GM18909 (cell line): ENCODE measurements around the gene MOGAT1.
"Not testable (repeated sequence)": the region's sequence is repeated elsewhere in the genome, so short reads cannot be mapped to it uniquely, and the experiment has no call there.

ENCODE experiments used
- ATAC-seq: cut with Tn5 transposase; IDR thresholded peaks from one replicate; pipeline ENCODE4 v1.9.1; 2021; ENCODE audit warnings: mild to moderate bottlenecking; ENCODE audit not compliant: unreplicated experiment, poor library complexity

MOGAT1 gene

DNA sequence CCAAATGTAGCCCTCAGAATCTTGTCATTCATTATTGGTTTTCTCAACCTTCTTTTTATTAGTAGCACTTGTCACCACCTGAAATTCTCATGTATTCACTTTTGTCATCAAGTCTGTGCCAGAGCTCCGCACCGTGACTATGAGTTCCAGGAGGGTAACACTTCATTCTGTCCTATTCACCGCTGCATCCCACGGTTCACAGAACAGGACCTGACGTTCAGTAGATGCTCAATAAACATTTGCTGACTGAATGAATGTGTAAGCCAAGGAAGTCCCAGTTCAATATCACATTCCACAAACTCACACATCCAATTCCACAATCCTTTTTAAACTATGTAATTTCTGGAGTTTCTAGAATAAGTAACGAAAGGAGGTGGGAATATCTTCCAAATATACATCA is 65.5 kb downstream of the MOGAT1 start:
- no peak for ATAC-seq

DNA sequence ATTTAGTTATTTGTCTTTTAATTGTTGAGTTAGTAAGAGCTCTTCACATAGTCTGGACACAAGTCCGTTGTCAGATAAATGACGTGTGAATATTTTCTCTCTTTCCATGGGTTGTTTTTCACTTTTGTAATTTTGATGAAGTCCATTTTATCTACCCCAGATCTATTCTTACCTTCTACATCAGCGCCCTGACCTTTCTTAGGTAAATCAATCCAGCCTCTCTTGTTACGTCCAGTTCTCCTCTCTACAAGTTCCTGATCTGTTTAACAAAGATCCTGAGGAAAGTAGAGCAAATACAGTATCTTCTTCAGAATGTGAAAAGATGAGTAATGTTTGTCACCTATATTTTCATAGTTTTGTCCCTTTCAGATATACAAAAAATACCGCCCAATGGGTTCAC is 66.9 kb downstream of the MOGAT1 start:
- ATAC-seq: no peak

DNA sequence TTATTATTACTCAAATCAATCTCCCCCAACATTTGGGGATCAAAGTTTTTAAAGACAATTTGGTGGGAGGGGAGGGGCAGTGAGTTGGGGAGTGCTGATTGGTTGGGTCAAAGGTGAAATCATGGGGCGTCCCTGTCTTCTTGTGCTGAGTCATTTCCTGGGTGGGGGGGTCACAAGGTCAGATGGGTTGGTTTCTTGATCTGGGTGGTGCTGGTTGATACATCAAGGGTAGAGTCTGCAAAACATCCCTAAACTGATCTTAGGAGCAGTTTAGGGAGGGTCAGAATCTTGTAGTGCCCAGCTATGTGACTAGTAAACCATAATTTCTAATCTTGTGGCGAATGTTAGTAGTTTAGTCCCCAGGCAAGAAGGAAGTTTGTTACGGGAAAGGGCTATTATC is 67.4 kb downstream of the MOGAT1 start:
- ATAC-seq: no peak

DNA sequence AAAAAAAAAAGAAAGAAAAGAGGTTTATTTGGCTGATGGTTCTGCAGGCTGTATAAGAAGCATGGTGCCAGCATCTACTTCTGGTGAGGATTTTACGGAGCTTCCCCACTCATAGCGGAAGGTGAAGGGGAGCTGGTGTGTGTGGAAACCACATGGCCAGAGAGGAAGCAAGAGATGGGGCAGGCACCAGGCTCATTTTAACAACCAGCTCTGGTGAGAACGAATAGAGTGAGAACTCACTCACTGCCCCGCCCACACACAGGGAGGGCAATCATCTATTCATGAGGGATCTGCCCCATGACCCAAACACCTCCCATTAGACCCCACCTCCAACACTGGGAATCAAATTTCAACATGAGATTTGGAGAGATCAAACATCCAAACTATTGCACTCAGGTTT is 68.5 kb downstream of the MOGAT1 start:
- ATAC-seq: no peak

DNA sequence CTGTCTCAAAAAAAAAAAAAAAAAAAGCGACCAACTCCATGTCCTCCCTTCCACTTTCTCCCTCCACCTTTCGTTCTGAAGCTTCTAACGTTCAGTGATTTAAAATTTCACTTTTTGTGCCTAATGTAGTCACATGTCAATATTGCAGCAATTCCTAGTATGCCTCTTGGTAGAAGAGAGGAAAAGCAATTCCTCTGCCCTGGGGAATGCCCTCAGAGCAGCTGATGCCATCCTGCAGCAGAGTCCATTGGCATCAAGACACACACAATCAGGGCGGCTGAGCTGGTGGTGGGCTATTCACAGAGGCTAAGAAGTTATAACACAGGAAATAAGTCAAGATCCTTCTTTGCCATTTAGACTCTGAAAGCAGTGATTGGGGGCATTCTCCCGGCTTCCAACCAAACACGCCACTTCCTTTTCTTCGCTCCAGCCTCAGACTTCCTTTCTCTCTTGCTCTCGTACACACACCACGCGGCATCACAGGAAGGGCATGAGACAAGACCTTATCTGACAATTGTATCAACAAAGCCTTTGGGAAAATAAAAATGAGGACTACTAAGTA is 71.9 kb downstream of the MOGAT1 start:
- ATAC-seq: no peak

DNA sequence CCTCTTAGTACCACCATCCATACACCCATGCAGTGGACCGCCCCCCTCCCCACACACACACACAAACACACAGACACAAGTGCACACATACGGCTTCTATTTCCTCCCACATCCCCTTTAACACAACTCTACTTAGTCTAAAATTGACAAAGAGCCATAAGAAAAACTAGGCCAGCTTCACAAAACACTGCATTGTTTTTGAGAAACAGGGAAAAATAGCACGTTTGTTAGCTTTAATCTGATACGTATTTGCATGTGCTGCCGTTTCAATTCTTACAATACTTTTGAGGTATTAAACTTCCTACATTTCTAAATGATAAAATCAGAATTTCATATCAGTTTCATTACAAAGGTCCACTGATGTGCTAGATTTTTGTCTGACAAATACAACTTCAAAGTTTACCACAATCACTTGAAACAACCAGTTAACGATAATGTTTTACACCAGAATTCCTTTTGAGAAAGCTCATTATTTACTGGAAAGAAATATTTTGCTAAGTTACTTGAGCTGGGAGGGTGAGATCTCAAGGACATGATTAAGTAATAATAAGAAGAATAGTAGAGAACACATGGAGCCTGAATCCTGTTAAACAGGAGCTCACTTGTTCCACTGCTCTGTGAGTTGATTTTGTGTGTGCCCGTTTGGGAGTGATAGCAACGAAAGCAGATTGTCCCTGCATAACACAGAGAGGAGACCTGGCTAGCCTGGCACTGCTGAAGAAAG is 74.5 kb downstream of the MOGAT1 start:
- no peak for ATAC-seq

DNA sequence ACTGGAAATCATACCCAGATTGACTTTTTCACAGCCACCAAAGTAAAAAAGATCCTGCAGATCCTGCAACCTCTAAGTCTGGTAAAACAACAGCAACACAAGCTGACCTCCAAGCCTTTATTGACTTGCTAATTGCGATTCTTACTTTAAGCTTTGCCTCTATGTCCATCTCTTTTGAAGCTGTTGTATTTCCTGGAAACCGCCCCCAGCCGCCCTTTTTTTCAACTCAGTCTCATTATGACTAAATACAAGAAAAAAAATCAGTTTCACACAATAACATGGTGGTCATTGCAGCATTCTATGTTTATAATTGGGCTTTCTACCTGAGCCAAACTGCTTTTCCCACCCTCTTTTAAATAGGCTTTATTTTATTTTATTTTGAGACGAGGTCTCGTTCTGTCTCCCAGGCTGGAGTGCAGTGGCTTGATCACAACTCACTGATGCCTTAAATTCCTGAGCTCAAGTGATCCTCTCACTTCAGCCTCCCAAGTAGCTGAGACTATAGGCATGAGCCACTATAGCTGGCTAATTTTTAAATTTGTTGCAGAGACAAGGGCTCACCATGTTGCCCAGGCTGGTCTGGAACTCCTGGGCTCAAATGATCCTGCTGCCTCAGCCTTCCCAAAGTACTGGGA is 76.2 kb downstream of the MOGAT1 start:
- ATAC-seq: no peak

DNA sequence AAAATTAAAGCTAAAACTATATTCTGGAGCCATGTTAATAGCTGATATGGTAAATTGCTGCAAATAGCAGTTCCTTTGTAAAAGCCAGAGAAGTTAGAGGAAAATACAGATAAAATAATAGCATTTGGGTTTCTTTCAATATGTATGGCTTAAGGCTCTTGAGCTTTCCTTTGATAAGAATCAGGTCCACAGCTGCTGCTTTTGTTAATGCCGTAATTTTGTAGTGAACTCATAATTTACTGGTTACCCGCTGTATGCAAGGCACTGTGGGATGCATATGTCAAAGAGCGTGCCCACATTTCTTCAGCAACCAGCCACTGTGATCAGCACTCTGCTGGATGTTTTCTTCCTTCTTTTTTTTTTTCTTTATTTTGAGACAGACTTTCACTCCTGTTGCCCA is 79.1 kb downstream of the MOGAT1 start:
- no peak for ATAC-seq

DNA sequence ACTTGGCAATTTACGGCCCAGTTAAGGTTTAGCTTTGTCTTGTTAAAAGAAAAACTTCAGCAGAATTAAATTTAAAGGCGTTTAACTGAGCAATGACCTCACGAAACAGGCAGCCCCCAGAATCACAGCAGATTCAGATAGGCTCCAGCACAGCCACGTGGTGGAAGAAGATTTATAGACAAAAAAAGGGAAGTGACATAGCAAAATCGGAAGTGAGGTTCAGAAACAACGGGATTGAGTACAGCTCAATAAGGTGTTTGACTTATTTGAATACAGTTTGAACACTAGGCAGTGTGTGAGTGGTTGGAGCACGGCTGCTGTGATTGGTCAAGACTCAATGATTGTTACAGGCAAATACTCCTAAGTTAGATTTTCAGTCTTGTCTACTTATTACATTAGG is 79.8 kb downstream of the MOGAT1 start:
- ATAC-seq: no peak

DNA sequence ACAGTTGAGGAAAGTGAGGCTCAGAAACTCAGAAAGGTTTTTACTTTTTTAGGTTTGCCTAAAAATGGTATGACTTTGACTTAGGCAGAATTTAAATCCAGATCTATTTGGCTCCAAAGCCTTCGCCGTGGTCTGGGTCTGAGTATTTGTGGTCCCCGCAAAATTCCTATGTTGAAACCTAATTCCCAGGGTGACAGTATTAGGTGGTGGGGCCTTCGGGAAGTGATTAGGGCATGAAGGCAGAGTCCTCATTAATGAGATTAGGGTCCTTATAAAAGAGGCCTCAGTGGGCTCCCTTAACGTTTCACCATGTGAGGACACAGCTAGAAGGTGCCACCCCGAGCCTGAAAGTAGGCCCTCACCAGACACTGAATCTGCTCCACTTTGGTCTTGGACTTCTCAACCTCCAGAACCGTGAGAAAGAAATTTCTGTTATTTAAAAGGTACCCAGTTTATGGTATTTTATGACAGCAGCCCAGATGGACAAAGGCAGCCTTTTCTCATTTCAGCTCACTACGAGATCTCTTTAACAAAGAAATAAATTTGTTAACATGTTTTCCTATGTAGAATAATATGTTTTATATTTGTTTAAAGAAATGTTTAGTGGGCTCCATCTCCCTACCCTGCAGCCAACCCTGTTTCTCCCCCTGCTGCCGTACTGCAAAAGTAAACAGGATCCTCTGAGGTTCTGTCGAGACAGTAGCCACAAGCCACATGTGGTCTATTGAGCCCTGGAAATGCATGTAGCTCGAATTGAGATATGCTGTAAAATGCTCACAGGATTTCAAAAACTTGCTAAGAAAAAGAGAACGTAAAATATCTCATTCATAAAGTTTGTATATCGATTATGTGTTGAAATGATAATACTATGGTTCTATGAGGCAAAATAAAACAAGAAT is 80.6 kb downstream of the MOGAT1 start:
- no peak for ATAC-seq

DNA sequence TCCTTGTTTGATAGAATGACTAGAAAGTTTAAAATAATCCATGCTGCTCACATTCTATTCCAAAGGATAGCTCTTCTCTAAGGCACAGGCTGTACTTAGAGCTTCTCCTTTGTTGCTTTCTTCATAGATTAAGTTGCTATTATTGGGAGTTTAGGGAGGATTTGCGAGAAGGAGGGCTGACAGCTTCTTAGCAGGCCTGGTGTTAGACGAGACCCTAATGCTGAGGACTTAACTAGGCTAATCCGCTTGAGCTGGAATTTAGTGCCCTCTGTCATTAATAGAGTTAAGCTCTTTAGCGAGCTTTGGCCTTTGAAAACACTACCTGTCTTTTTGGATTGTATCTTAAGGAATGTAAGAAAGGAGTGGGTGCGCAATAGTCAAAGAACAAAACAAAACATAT is 81.3 kb downstream of the MOGAT1 start:
- ATAC-seq: no peak

DNA sequence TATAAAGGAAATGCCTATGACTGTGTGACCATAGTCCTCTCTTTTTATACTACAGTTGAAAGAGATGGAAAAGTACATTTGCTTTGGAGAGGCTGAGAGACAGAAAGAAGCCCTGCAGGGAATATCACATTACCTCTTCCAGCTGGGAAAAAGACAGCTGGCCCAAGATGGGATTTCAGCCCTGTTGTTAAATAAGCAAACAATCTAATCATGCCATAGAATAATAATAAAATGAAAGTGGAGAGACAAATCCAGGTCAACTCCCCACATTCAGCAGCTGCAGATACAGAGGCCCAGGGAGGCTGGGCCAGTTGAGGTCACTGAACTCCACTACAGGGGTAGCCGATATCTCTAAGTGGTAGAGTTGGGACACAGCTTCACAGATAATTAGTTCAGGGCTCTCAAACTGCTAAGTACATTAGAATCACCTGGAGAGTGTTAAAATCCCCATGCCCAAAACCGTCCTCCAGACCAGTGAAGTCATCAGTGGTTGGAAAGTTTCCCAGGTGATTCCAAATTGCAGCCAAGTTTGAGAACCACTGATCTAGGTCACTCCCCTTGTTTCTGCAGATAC is 81.9 kb downstream of the MOGAT1 start:
- no peak for ATAC-seq

DNA sequence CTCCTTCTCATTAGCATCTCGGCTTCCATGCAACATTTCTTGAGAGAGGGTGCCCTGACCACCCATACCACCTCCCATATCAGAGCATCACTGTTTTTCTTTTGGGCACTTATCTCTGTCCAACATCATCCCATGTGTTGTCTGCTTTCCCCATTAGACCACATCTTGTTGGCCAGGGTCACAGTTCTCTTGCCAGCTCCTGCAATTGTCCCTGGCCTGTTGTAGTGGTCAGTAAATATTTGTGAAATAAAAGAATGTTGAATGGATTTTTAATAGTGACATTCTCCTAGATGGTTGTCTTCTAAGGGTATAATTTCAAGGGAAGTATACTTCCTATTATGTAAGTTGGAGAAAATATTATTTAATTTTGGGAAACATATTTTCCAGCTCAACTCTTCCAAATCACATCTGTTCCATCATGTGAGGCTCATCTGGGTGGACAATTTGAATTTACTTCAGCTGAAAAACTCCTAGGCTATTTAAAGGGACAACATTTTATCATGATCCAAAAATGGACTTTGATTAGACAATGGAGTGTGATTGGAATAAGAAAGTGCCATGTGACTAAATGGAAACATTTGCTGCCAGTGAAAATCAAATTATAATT is 83.0 kb downstream of the MOGAT1 start:
- no peak for ATAC-seq

DNA sequence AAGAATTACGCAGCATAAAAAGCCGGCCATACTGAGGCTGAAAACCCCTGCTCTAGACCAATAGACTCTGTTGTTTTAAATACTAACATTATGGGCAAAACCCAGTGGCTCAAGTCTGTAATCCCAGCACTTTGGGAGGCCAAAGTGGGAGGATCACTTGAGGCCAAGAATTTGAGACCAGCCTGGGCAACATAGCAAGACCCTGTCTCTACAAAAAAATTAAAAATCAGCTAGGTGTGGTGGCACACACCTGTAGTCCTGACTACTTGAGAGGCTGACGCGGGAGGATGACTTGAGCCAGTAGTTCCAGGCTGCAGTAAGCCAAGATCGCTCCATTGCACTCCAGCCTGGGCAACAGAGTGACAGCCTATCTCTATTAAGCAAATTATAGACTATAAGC is 84.1 kb downstream of the MOGAT1 start:
- not testable (repeated sequence) for ATAC-seq

DNA sequence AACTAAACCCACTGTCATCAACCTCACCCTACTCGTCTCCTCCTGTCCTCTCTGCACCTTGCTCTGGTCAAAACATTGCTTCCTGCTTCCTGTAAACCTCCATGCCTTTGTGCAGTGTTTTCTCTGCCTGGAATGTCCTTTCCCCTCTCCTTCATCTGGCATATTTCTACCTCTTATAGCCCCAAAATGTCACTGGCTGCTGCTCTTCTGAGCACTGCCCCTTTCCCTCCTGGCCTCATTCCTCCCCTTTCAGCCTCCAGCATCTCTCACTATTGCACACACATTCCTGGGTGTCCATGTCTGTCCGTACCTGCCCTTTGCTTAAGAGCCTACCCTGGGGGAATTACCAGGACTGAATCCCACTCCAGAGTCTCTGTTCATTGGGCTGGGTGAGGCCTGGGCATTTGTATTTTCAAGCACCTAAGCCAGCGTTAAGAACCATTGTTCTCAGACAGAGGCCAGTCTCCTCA is 84.9 kb downstream of the MOGAT1 start:
- ATAC-seq: no peak

DNA sequence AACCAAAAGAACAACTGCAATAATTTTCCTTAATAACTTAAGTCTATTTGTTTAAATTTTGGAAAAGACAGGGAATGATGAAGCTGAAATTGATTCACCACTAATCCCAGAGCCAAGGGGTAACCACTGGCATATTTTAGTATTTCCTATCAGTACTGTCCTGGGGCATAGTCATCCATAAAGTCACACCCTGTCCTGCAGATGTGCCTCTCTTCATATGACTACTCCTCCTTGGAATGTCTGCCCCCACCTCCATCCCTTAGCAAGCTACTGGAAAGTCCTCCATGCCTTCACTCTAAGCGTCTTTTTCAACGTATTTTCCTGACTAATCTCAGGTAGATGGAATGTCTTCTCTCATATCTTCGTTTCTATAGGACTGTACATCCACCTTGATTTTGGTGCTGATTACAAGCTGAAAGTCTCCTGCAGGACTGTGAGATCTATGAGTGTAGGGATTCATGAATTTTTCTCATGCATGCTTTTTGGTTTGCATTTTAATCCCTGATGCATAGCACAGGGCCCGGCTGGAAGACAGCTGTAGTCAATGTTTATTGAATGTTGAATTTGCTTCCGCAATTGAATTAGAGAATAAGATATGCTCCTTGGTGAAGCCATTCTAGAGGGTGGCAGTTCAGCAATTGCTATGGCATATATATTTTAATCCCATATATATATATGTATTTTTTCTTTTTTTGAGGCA is 85.6 kb downstream of the MOGAT1 start:
- ATAC-seq: no peak
